Erythroblast (primary cell): ENCODE measurements around the gene FOCAD.

ENCODE experiments used
- GATA1 ChIP-seq: IDR thresholded peaks from 2 replicates; pipeline ENCODE4 v1.6.1; 2011; ENCODE audit warnings: low read depth, mild to moderate bottlenecking, control low read depth, low read length, moderate library complexity
- POLR2A ChIP-seq: IDR thresholded peaks from 2 replicates; pipeline ENCODE4 v1.6.1; 2011; ENCODE audit warnings: mild to moderate bottlenecking, low read length

DNA sequence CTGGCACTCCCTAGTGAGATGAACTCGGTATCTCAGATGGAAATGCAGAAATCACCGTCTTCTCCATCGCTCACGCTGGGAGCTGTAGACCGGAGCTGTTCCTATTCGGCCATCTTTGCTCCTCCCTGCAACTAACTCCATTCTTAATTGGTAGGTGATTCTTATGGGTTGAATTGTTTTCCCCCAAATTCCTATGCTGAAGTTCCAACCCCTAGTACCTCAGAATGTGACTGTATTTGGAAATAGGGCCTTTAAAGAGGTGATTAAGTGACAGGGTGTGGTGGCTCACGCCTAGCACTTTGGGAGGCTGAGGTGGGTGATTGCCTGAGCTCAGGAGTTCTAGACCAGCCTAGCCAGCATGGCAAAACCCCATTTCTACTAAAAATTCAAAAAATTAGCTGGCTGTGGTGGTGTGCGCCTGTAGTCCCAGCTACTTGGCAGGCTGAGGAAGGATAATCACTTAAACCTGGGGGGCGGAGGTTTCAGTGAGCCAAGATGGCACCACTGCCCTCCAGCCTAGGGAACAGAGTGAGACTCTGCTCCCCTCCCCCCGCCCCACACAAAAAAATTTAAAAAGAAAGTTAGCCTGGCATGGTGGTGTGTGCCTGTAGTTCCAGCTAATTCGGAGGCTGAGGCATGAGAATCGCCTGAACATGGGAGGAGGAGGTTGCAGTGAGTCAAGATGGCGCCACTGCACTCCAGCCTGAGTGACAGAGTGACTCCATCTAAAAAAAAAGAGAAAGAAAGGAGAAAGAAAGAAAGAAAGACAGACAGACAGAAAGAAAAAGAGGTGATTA, 25.2 kb upstream of the FOCAD start:
- TF ChIP-seq POLR2A, result no peak
- TF ChIP-seq GATA1, result no peak
